IMR-90 (cell line): Measurements from ENCODE around the gene BTLA. TPM values are rescaled to one million over a fixed set of nuclear protein-coding genes. Genes with fewer than 3 reads are reported as not detected.

Experiments used
- ATAC-seq: fragments of 200-7000 bp; cut with Tn5 transposase; 2 replicates; pipeline ENCODE4 v1.9.1; 2020; ENCODE audit warnings: low read depth, mild to moderate bottlenecking, moderate library complexity
- BruUV-seq: library from RNA; stranded (reverse); fragments of 400-500 nt; replicated peaks from 2 replicates; lab custom pipeline; 2021; lab: Mats Ljungman, UMichigan
- CTCF ChIA-PET: fragments of 300-600 bp; formaldehyde crosslinking; extraction: SDS; loops from one replicate; lab custom pipeline; 2021; ENCODE audit warnings: antibody characterized with exemption; lab: Yijun Ruan, JAX
- POLR2A ChIA-PET: fragments of 300-600 bp; sonication (Branson Sonifier 250); formaldehyde crosslinking; loops from one replicate; lab custom pipeline; 2022; ENCODE audit warnings: antibody characterized with exemption; ENCODE audit not compliant: unreplicated experiment; lab: Charles Lee
- DNase-seq: peaks from one replicate; pipeline ENCODE4 v3.0.0; 2013
- H2AFZ ChIP-seq: replicated peaks from 2 replicates; pipeline ENCODE3; 2013; ENCODE audit warnings: low read length, mild to moderate bottlenecking; ENCODE audit not compliant: poor library complexity
- H2AK5ac ChIP-seq: 2 replicates; pipeline ENCODE4 v1.6.1; 2013; ENCODE audit warnings: low read depth, low read length, inconsistent platforms
- H2AK9ac ChIP-seq: replicated peaks from 2 replicates; pipeline ENCODE3; 2013; ENCODE audit warnings: mild to moderate bottlenecking, low read depth, low read length, moderate library complexity; ENCODE audit not compliant: poor library complexity
- H2BK120ac ChIP-seq: 2 replicates; pipeline ENCODE4 v1.6.1; 2013; ENCODE audit warnings: low read depth, low read length, inconsistent platforms
- H2BK15ac ChIP-seq: 3 replicates; pipeline ENCODE4 v1.6.1; 2013; ENCODE audit warnings: low read depth, low read length, inconsistent platforms
- H2BK20ac ChIP-seq: 2 replicates; pipeline ENCODE4 v1.6.1; 2013; ENCODE audit warnings: low read depth, mild to moderate bottlenecking, inconsistent platforms, low read length, moderate library complexity
- H2BK5ac ChIP-seq: 2 replicates; pipeline ENCODE4 v1.6.1; 2013; ENCODE audit warnings: mild to moderate bottlenecking, low read depth, low read length, inconsistent platforms; ENCODE audit not compliant: poor library complexity, severe bottlenecking
- H3K14ac ChIP-seq: replicated peaks from 2 replicates; pipeline ENCODE4 v1.6.1; 2013; ENCODE audit warnings: low read depth, low read length, inconsistent platforms
- H3K18ac ChIP-seq: 2 replicates; pipeline ENCODE4 v1.6.1; 2013; ENCODE audit warnings: low read depth, low read length, control low read depth
- H3K23ac ChIP-seq: 2 replicates; pipeline ENCODE4 v1.6.1; 2013; ENCODE audit warnings: low read depth, low read length, inconsistent platforms
- H3K27ac ChIP-seq: 2 replicates; pipeline ENCODE4 v1.5.1; 2013; ENCODE audit warnings: mild to moderate bottlenecking, control low read depth, low read length; ENCODE audit not compliant: insufficient read depth
- H3K27me3 ChIP-seq: 2 replicates; pipeline ENCODE4 v1.6.1; 2013; ENCODE audit warnings: low read length; ENCODE audit not compliant: control insufficient read depth, insufficient read depth
- H3K36me3 ChIP-seq: 2 replicates; pipeline ENCODE4 v1.6.1; 2013; ENCODE audit warnings: low read length, mixed read lengths; ENCODE audit not compliant: control insufficient read depth, insufficient read depth
- H3K4ac ChIP-seq: 2 replicates; pipeline ENCODE4 v1.6.1; 2013; ENCODE audit warnings: low read depth, low read length, inconsistent platforms
- H3K4me1 ChIP-seq: 2 replicates; pipeline ENCODE4 v1.6.1; 2013; ENCODE audit warnings: low read length, mixed read lengths; ENCODE audit not compliant: control insufficient read depth, insufficient read depth
- H3K4me2 ChIP-seq: 2 replicates; pipeline ENCODE4 v1.6.1; 2013; ENCODE audit warnings: low read depth, mild to moderate bottlenecking, control low read depth, low read length, moderate library complexity
- H3K4me3 ChIP-seq: 2 replicates; pipeline ENCODE4 v1.5.1; 2013; ENCODE audit warnings: low read depth, mild to moderate bottlenecking, control low read depth, low read length, moderate library complexity; ENCODE audit not compliant: insufficient read depth
- H3K56ac ChIP-seq: 2 replicates; pipeline ENCODE4 v1.6.1; 2013; ENCODE audit warnings: low read length, inconsistent platforms; ENCODE audit not compliant: insufficient read depth; ENCODE audit errors: extremely low read depth
- H3K79me1 ChIP-seq, 2 experiments: 2 replicates each; pipeline ENCODE4 v1.6.1; 2013; ENCODE audit warnings: low read length in 2 of 2, inconsistent platforms in 1 of 2, low read depth in 1 of 2
- H3K9ac ChIP-seq: 2 replicates; pipeline ENCODE4 v1.6.1; 2013; ENCODE audit warnings: low read depth, low read length, control low read depth
- H3K9me1 ChIP-seq: 2 replicates; pipeline ENCODE4 v1.6.1; 2013; ENCODE audit warnings: low read length, inconsistent platforms; ENCODE audit not compliant: insufficient read depth
- H3K9me3 ChIP-seq: 2 replicates; pipeline ENCODE4 v1.6.1; 2013; ENCODE audit warnings: low read length; ENCODE audit not compliant: control insufficient read depth, insufficient read depth
- H4K20me1 ChIP-seq: 2 replicates; pipeline ENCODE4 v1.6.1; 2013; ENCODE audit warnings: low read length, inconsistent platforms; ENCODE audit not compliant: insufficient read depth
- H4K5ac ChIP-seq: 2 replicates; pipeline ENCODE4 v1.6.1; 2013; ENCODE audit warnings: mild to moderate bottlenecking, low read depth, low read length, control low read depth
- H4K8ac ChIP-seq, 2 experiments: 2 replicates each; pipeline ENCODE4 v1.6.1; 2013; ENCODE audit warnings: low read depth in 2 of 2, low read length in 2 of 2, control low read depth in 1 of 2, inconsistent platforms in 1 of 2
- H4K91ac ChIP-seq: 2 replicates; pipeline ENCODE4 v1.6.1; 2013; ENCODE audit warnings: low read depth, low read length, inconsistent platforms; ENCODE audit not compliant: insufficient read depth
- CHD1 ChIP-seq: IDR thresholded peaks from 2 replicates; pipeline ENCODE4 v1.6.1; 2012; ENCODE audit warnings: low read depth, low read length, improper control_type of control experiment
- RCOR1 ChIP-seq: IDR thresholded peaks from 2 replicates; pipeline ENCODE4 v1.6.1; 2012; ENCODE audit warnings: mild to moderate bottlenecking, low read length, improper control_type of control experiment; ENCODE audit not compliant: insufficient replicate concordance
- WGBS, 2 experiments: methylation state at CpG; one replicate each; pipeline versions ENCODE4 v1.1.5 to v1.1.7; 2013; ENCODE audit warnings: missing lambda C conversion rate in 2 of 2; ENCODE audit not compliant: insufficient read length in 1 of 2; ENCODE audit errors: extremely low coverage in 2 of 2; 5-methylcytosine and 5-hydroxymethylcytosine counted together
- dilution Hi-C: fragments of 300-500 bp; cut with HindIII; formaldehyde crosslinking; loops from one replicate; pipeline ENCODE4 v1.14.3; 2018; ENCODE audit warnings: low sequenced_read_pairs; ENCODE audit not compliant: unreplicated experiment
- in situ Hi-C: fragments of 300-500 bp; cut with MboI; formaldehyde crosslinking; loops from 3 replicates; pipeline ENCODE4 v1.14.3; 2019; ENCODE audit warnings: low sequenced_read_pairs, inconsistent platforms, mixed read lengths
- intact Hi-C: fragments of 100-400 bp; cut with micrococcal nuclease; formaldehyde crosslinking; loops from 2 replicates; pipeline ENCODE4 v1.10.0; 2022
- polyA plus RNA-seq, 3 experiments: library from polyadenylated mRNA; depleted of rRNA; stranded (reverse); fragments of >200 nt; gene quantifications; 2 replicates each; pipeline ENCODE4 v1.2.3, GENCODE V29; 2012; ENCODE audit warnings: low replicate concordance in 1 of 3
- total RNA-seq: library from RNA; depleted of rRNA; stranded (reverse); fragments of >200 nt; gene quantifications from 2 replicates; pipeline ENCODE4 v1.2.3, GENCODE V29; 2012

The BTLA gene
- total and polyA plus RNA-seq, 2 of the 4 experiments (the other 2 are of a cell fraction), result not detected

GRCh38 chr3:112470788-112471187 is 28.5 kb downstream of the BTLA start:
- dilution Hi-C loops (no loop called here), in situ Hi-C loops (no loop called here), intact Hi-C loops (no loop called here)
- ATAC-seq (no peak), DNase-seq (peak; percentile 24)
- Histone ChIP-seq H3K4me3 (no peak overlapping the region), H3K23ac (no peak overlapping the region), H3K18ac (no peak overlapping the region), H4K91ac (no peak overlapping the region), H3K79me1 (no peaks in the 10 kb centered on the region), H3K9ac (no peak overlapping the region), H3K27ac (no peak overlapping the region), H2AK5ac (no peak overlapping the region), H4K8ac (no peak overlapping the region), H3K56ac (no peak overlapping the region), H2AFZ (no peak overlapping the region), H4K20me1 (no peaks in the 10 kb centered on the region), H3K27me3 (peaks cover 6% of the 10 kb centered on the region), H3K9me1 (no peaks in the 10 kb centered on the region), H2BK120ac (no peak overlapping the region), H3K4me1 (no peaks in the 10 kb centered on the region), H3K4ac (no peak overlapping the region), H2BK20ac (no peak overlapping the region), H3K36me3 (no peaks in the 10 kb centered on the region), H2AK9ac (no peak overlapping the region), H2BK15ac (no peak overlapping the region), H3K9me3 (no peaks in the 10 kb centered on the region), H4K5ac (no peak overlapping the region), H2BK5ac (no peak overlapping the region), H3K14ac (no peak overlapping the region), H3K4me2 (no peak overlapping the region)
- WGBS, 2 experiments, result no CpG with 5 or more reads among the region's 4 CpGs
- no TSS peak for BruUV-seq
- POLR2A ChIA-PET, result no interaction called here
- TF ChIP-seq CHD1 (no peak), RCOR1 (no peak)
- CTCF ChIA-PET, result no interaction called here
